Measurements from ENCODE around the gene ZNF160.

DNA sequence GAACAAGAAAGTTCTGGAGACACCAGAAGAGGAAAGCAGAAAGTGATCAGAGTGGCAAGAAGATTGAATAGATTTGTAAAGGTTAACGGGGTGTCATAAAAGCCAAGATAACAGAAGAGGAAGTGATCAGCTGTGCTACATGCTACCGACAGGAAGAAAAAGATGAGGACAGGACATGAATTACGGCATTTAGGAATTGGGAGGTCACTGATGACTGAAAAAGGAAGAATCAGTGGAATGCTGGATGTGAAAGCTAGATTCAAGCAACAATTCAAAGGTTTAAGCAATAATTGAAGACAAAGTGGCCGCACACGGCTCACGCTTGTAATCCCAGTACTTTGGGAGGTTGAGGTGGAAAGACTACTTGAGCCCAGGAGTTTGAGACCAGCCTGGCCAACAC, 15.1 kb downstream of the ZNF160 start:
- TF ChIP-seq, protein P1, sequence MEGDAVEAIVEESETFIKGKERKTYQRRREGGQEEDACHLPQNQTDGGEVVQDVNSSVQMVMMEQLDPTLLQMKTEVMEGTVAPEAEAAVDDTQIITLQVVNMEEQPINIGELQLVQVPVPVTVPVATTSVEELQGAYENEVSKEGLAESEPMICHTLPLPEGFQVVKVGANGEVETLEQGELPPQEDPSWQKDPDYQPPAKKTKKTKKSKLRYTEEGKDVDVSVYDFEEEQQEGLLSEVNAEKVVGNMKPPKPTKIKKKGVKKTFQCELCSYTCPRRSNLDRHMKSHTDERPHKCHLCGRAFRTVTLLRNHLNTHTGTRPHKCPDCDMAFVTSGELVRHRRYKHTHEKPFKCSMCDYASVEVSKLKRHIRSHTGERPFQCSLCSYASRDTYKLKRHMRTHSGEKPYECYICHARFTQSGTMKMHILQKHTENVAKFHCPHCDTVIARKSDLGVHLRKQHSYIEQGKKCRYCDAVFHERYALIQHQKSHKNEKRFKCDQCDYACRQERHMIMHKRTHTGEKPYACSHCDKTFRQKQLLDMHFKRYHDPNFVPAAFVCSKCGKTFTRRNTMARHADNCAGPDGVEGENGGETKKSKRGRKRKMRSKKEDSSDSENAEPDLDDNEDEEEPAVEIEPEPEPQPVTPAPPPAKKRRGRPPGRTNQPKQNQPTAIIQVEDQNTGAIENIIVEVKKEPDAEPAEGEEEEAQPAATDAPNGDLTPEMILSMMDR (IDR thresholded peaks at IDR 0.05; ENCODE audit: low read length), result no peak
- no peak for TF ChIP-seq EZH2 (optimal IDR thresholded peaks at IDR 0.05; ENCODE audit: low read depth, low read length)
- TF ChIP-seq EZH2phosphoT487 (IDR thresholded peaks at IDR 0.05; ENCODE audit: low read length), result no peak
